ENCODE data around the gene GRK2.

The GRK2 gene

GRCh38 chr11:67271541-67272284 lies 5.4 kb downstream of the GRK2 start:
- Histone ChIP-seq H3K4me1 (ENCODE audit: control insufficient read depth, insufficient read depth, low read length, unreplicated experiment) (peaks cover 47% of the 10 kb centered on the region), H3K36me3 (ENCODE audit: insufficient read depth, low read length) (no peaks in the 10 kb centered on the region), H3K27ac (ENCODE audit: low read depth, low read length) (no peak overlapping the region)

GRCh38 chr11:67272327-67273259 lies 6.3 kb downstream of the GRK2 start:
- no peak overlapping the region for H3K27ac ChIP-seq (ENCODE audit: low read depth, low read length)
- H3K79me2 ChIP-seq (ENCODE audit: control insufficient read depth, insufficient read depth, low read length, unreplicated experiment) = peaks cover 87% of the 10 kb centered on the region
- no peak overlapping the region for H2AFZ ChIP-seq (ENCODE audit: low read length, unreplicated experiment)
- H3K4me1 ChIP-seq (ENCODE audit: control insufficient read depth, insufficient read depth, low read length, unreplicated experiment) = peaks cover 53% of the 10 kb centered on the region
- no peaks in the 10 kb centered on the region for H3K27me3 ChIP-seq (ENCODE audit: insufficient read depth, low read length)
- no peak overlapping the region for H3K4me3 ChIP-seq (ENCODE audit: low read depth, low read length)
- H3K36me3 ChIP-seq (ENCODE audit: insufficient read depth, low read length) = no peaks in the 10 kb centered on the region

More at GRCh38 chr11:67271541-67272284, 5.4 kb downstream of the GRK2 start:
- H3K4me3 ChIP-seq (ENCODE audit: low read depth, low read length) = no peak overlapping the region
- peaks cover 90% of the 10 kb centered on the region for H3K79me2 ChIP-seq (ENCODE audit: control insufficient read depth, insufficient read depth, low read length, unreplicated experiment)
- no peak overlapping the region for H2AFZ ChIP-seq (ENCODE audit: low read length, unreplicated experiment)
- H3K27me3 ChIP-seq (ENCODE audit: insufficient read depth, low read length) = no peaks in the 10 kb centered on the region

GRCh38 chr11:67273260-67273990 lies 7.2 kb downstream of the GRK2 start:
- no peaks in the 10 kb centered on the region for H3K27me3 ChIP-seq (ENCODE audit: insufficient read depth, low read length)
- no peak overlapping the region for H3K27ac ChIP-seq (ENCODE audit: low read depth, low read length)
- H3K4me3 ChIP-seq (ENCODE audit: low read depth, low read length) = no peak overlapping the region
- peaks cover 51% of the 10 kb centered on the region for H3K4me1 ChIP-seq (ENCODE audit: control insufficient read depth, insufficient read depth, low read length, unreplicated experiment)
- H3K36me3 ChIP-seq (ENCODE audit: insufficient read depth, low read length) = no peaks in the 10 kb centered on the region
- H2AFZ ChIP-seq (ENCODE audit: low read length, unreplicated experiment) = no peak overlapping the region
- H3K79me2 ChIP-seq (ENCODE audit: control insufficient read depth, insufficient read depth, low read length, unreplicated experiment) = peaks cover 78% of the 10 kb centered on the region

GRCh38 chr11:67274768-67275605 lies 8.7 kb downstream of the GRK2 start:
- no peak overlapping the region for H3K4me3 ChIP-seq (ENCODE audit: low read depth, low read length)
- H3K27ac ChIP-seq (ENCODE audit: low read depth, low read length) = no peak overlapping the region
- H3K79me2 ChIP-seq (ENCODE audit: control insufficient read depth, insufficient read depth, low read length, unreplicated experiment) = peaks cover 63% of the 10 kb centered on the region
- no peaks in the 10 kb centered on the region for H3K27me3 ChIP-seq (ENCODE audit: insufficient read depth, low read length)
- peaks cover 9% of the 10 kb centered on the region; the same call in 1 of the 2 replicates for H3K36me3 ChIP-seq (ENCODE audit: insufficient read depth, low read length)
- H3K4me1 ChIP-seq (ENCODE audit: control insufficient read depth, insufficient read depth, low read length, unreplicated experiment) = peaks cover 44% of the 10 kb centered on the region
- H2AFZ ChIP-seq (ENCODE audit: low read length, unreplicated experiment) = no peak overlapping the region

GRCh38 chr11:67275606-67276409 lies 9.5 kb downstream of the GRK2 start:
- Histone ChIP-seq H3K36me3 (ENCODE audit: insufficient read depth, low read length) (peaks cover 9% of the 10 kb centered on the region; the same call in 1 of the 2 replicates), H3K4me1 (ENCODE audit: control insufficient read depth, insufficient read depth, low read length, unreplicated experiment) (peaks cover 39% of the 10 kb centered on the region), H3K27ac (ENCODE audit: low read depth, low read length) (no peak overlapping the region), H3K79me2 (ENCODE audit: control insufficient read depth, insufficient read depth, low read length, unreplicated experiment) (peaks cover 55% of the 10 kb centered on the region), H2AFZ (ENCODE audit: low read length, unreplicated experiment) (no peak overlapping the region), H3K27me3 (ENCODE audit: insufficient read depth, low read length) (no peaks in the 10 kb centered on the region), H3K4me3 (ENCODE audit: low read depth, low read length) (no peak overlapping the region)

- peaks cover 9% of the 10 kb centered on the region; the same call in 1 of the 2 replicates for H3K36me3 ChIP-seq (ENCODE audit: insufficient read depth, low read length)
- H3K4me1 ChIP-seq (ENCODE audit: control insufficient read depth, insufficient read depth, low read length, unreplicated experiment) = peaks cover 35% of the 10 kb centered on the region
- peak overlapping the region; percentile 62 for H3K27ac ChIP-seq (ENCODE audit: low read depth, low read length)
- peaks cover 45% of the 10 kb centered on the region for H3K79me2 ChIP-seq (ENCODE audit: control insufficient read depth, insufficient read depth, low read length, unreplicated experiment)
- peak overlapping the region; percentile 67; the same call in 1 of the 2 replicates for H3K4me3 ChIP-seq (ENCODE audit: low read depth, low read length)
- peak overlapping the region; percentile 82 for H2AFZ ChIP-seq (ENCODE audit: low read length, unreplicated experiment)
- no peaks in the 10 kb centered on the region for H3K27me3 ChIP-seq (ENCODE audit: insufficient read depth, low read length)
These were observed 10.5 kb downstream of the GRK2 start for GRCh38 chr11:67276781-67277230.

GRCh38 chr11:67277231-67277961 lies 11.1 kb downstream of the GRK2 start:
- peaks cover 39% of the 10 kb centered on the region for H3K79me2 ChIP-seq (ENCODE audit: control insufficient read depth, insufficient read depth, low read length, unreplicated experiment)
- peaks cover 9% of the 10 kb centered on the region; the same call in 1 of the 2 replicates for H3K36me3 ChIP-seq (ENCODE audit: insufficient read depth, low read length)
- H3K27me3 ChIP-seq (ENCODE audit: insufficient read depth, low read length) = no peaks in the 10 kb centered on the region
- H2AFZ ChIP-seq (ENCODE audit: low read length, unreplicated experiment) = peak overlapping the region; percentile 82
- peaks cover 29% of the 10 kb centered on the region for H3K4me1 ChIP-seq (ENCODE audit: control insufficient read depth, insufficient read depth, low read length, unreplicated experiment)
- H3K4me3 ChIP-seq (ENCODE audit: low read depth, low read length) = peak overlapping the region; percentile 67
- peak overlapping the region; percentile 62 for H3K27ac ChIP-seq (ENCODE audit: low read depth, low read length)

- Histone ChIP-seq H3K79me2 (ENCODE audit: control insufficient read depth, insufficient read depth, low read length, unreplicated experiment) (peaks cover 29% of the 10 kb centered on the region), H3K4me1 (ENCODE audit: control insufficient read depth, insufficient read depth, low read length, unreplicated experiment) (peaks cover 20% of the 10 kb centered on the region), H3K27ac (ENCODE audit: low read depth, low read length) (peak overlapping the region; percentile 18; the same call in 1 of the 2 replicates), H3K36me3 (ENCODE audit: insufficient read depth, low read length) (peaks cover 12% of the 10 kb centered on the region; the same call in 1 of the 2 replicates), H3K27me3 (ENCODE audit: insufficient read depth, low read length) (no peaks in the 10 kb centered on the region), H3K4me3 (ENCODE audit: low read depth, low read length) (no peak overlapping the region), H2AFZ (ENCODE audit: low read length, unreplicated experiment) (no peak overlapping the region)
These were observed 12.1 kb downstream of the GRK2 start for GRCh38 chr11:67278135-67278938.
